ENCODE results near the gene GOLGA8N.

DNA sequence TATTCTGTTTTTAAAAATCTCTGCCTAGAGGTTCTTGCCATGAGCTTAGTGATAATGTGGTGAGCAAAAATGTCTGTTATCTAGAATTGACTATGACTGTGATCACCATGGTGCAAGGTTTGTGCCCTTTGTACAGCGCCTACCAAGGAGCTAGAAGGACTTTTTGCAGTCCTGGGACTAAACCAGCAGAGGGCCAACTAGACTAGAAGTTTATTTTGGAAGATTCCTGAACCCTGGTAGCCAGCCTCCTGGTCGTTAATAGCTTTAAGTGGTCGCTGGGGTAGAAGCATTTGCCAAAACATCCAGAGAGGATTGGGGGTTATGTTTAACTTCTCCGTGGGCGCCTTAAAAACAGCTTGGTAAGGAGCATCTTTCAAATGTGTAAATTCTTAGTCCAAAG is 56.1 kb downstream of the GOLGA8N start:
- no peak for TF ChIP-seq POLR2A (IDR thresholded peaks at IDR 0.05)
- TF ChIP-seq, protein P1, sequence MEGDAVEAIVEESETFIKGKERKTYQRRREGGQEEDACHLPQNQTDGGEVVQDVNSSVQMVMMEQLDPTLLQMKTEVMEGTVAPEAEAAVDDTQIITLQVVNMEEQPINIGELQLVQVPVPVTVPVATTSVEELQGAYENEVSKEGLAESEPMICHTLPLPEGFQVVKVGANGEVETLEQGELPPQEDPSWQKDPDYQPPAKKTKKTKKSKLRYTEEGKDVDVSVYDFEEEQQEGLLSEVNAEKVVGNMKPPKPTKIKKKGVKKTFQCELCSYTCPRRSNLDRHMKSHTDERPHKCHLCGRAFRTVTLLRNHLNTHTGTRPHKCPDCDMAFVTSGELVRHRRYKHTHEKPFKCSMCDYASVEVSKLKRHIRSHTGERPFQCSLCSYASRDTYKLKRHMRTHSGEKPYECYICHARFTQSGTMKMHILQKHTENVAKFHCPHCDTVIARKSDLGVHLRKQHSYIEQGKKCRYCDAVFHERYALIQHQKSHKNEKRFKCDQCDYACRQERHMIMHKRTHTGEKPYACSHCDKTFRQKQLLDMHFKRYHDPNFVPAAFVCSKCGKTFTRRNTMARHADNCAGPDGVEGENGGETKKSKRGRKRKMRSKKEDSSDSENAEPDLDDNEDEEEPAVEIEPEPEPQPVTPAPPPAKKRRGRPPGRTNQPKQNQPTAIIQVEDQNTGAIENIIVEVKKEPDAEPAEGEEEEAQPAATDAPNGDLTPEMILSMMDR (IDR thresholded peaks at IDR 0.05), result peak in 3 of 6 experiments; percentile 30 to 42 (median 40)
